Liver (tissue), 3 donors: ENCODE data around the gene TTC22.

ENCODE experiments used
- ATF3 ChIP-seq: IDR thresholded peaks from 2 replicates; pipeline ENCODE4 v1.6.1; 2016; ENCODE audit warnings: antibody characterized with exemption
- FOXA1 ChIP-seq: IDR thresholded peaks from 2 replicates; pipeline ENCODE4 v1.6.1; 2016; ENCODE audit warnings: antibody characterized with exemption
- NR2F2 ChIP-seq: IDR thresholded peaks from 2 replicates; pipeline ENCODE4 v1.6.1; 2016; ENCODE audit warnings: antibody characterized with exemption
- SP1 ChIP-seq: IDR thresholded peaks from 2 replicates; pipeline ENCODE4 v1.6.1; 2018; ENCODE audit warnings: antibody characterized with exemption, mild to moderate bottlenecking
- TAF1 ChIP-seq: conservative IDR thresholded peaks from 2 replicates; pipeline ENCODE4 v1.6.1; 2016; ENCODE audit warnings: antibody characterized with exemption, mild to moderate bottlenecking
- YY1 ChIP-seq: IDR thresholded peaks from 2 replicates; pipeline ENCODE4 v1.6.1; 2016; ENCODE audit warnings: antibody characterized with exemption, mild to moderate bottlenecking
- TF ChIP-seq, protein P1 (sequence below): fragments of 150-350 bp; IDR thresholded peaks from 2 replicates; pipeline ENCODE4 v1.5.1; 2017; ENCODE audit warnings: improper control_type of control experiment, low read depth, low read length; ENCODE audit not compliant: missing input control
- TF ChIP-seq, protein P2 (sequence below): IDR thresholded peaks from 2 replicates; pipeline ENCODE4 v1.6.1; 2016; ENCODE audit warnings: antibody characterized with exemption
- TF ChIP-seq, protein P3 (sequence below): IDR thresholded peaks from 2 replicates; pipeline ENCODE4 v1.6.1; 2016; ENCODE audit warnings: antibody characterized with exemption, mild to moderate bottlenecking
- donor health status: healthy.
- donor health status: healthy.

GRCh38 chr1:54742282-54742681, 58.8 kb downstream of the TTC22 start:
- TF ChIP-seq, protein P1, sequence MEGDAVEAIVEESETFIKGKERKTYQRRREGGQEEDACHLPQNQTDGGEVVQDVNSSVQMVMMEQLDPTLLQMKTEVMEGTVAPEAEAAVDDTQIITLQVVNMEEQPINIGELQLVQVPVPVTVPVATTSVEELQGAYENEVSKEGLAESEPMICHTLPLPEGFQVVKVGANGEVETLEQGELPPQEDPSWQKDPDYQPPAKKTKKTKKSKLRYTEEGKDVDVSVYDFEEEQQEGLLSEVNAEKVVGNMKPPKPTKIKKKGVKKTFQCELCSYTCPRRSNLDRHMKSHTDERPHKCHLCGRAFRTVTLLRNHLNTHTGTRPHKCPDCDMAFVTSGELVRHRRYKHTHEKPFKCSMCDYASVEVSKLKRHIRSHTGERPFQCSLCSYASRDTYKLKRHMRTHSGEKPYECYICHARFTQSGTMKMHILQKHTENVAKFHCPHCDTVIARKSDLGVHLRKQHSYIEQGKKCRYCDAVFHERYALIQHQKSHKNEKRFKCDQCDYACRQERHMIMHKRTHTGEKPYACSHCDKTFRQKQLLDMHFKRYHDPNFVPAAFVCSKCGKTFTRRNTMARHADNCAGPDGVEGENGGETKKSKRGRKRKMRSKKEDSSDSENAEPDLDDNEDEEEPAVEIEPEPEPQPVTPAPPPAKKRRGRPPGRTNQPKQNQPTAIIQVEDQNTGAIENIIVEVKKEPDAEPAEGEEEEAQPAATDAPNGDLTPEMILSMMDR, result no peak
- no peak for TF ChIP-seq YY1
- TF ChIP-seq, protein P2, sequence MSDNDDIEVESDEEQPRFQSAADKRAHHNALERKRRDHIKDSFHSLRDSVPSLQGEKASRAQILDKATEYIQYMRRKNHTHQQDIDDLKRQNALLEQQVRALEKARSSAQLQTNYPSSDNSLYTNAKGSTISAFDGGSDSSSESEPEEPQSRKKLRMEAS, result no peak
- TF ChIP-seq TAF1, result no peak
- TF ChIP-seq SP1, result no peak
- TF ChIP-seq, protein P3, sequence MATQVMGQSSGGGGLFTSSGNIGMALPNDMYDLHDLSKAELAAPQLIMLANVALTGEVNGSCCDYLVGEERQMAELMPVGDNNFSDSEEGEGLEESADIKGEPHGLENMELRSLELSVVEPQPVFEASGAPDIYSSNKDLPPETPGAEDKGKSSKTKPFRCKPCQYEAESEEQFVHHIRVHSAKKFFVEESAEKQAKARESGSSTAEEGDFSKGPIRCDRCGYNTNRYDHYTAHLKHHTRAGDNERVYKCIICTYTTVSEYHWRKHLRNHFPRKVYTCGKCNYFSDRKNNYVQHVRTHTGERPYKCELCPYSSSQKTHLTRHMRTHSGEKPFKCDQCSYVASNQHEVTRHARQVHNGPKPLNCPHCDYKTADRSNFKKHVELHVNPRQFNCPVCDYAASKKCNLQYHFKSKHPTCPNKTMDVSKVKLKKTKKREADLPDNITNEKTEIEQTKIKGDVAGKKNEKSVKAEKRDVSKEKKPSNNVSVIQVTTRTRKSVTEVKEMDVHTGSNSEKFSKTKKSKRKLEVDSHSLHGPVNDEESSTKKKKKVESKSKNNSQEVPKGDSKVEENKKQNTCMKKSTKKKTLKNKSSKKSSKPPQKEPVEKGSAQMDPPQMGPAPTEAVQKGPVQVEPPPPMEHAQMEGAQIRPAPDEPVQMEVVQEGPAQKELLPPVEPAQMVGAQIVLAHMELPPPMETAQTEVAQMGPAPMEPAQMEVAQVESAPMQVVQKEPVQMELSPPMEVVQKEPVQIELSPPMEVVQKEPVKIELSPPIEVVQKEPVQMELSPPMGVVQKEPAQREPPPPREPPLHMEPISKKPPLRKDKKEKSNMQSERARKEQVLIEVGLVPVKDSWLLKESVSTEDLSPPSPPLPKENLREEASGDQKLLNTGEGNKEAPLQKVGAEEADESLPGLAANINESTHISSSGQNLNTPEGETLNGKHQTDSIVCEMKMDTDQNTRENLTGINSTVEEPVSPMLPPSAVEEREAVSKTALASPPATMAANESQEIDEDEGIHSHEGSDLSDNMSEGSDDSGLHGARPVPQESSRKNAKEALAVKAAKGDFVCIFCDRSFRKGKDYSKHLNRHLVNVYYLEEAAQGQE, result no peak
- no peak for TF ChIP-seq ATF3
- no peak for TF ChIP-seq FOXA1
- TF ChIP-seq NR2F2, result no peak
